Hepatocyte (in vitro differentiated cells): ENCODE measurements around the gene NDEL1.

Source experiments
- EZH2 ChIP-seq: fragments of 200-600 bp; sonication (generic); IDR thresholded peaks from 2 replicates; pipeline ENCODE4 v1.6.1; 2016; ENCODE audit warnings: antibody characterized with exemption, mild to moderate bottlenecking, borderline replicate concordance
- EZH2phosphoT487 ChIP-seq: fragments of 200-600 bp; sonication (generic); IDR thresholded peaks from one replicate; pipeline ENCODE4 v1.6.1; 2018; ENCODE audit warnings: antibody characterized with exemption, mild to moderate bottlenecking, low read depth, moderate library complexity; ENCODE audit not compliant: unreplicated experiment, severe bottlenecking
- TF ChIP-seq, protein P1 (sequence below): fragments of 200-600 bp; sonication (generic); IDR thresholded peaks from 2 replicates; pipeline ENCODE4 v1.5.1; 2016; ENCODE audit warnings: antibody characterized with exemption, mild to moderate bottlenecking; ENCODE audit not compliant: poor library complexity

DNA sequence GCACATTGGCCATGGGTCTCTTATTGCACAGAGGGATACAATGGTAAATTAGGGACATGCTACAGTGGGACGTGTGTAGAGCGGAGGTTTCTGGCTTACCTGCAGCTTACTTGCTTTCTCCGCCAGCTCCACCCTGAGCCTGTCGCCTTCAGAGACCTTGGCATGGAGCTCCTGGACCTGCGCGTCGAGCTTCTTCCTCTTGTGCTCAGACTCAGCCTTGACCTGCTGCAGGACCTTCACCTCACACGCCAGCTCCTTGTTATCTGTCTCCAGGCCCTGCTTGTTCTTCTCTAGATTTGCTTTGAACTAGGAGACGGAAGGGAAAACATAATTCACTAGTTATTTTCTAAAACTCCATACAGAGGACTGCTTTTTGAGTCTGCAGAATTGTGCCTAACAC is 63.5 kb downstream of the NDEL1 start:
- TF ChIP-seq EZH2 (no peak), EZH2phosphoT487 (no peak)
- TF ChIP-seq, protein P1, sequence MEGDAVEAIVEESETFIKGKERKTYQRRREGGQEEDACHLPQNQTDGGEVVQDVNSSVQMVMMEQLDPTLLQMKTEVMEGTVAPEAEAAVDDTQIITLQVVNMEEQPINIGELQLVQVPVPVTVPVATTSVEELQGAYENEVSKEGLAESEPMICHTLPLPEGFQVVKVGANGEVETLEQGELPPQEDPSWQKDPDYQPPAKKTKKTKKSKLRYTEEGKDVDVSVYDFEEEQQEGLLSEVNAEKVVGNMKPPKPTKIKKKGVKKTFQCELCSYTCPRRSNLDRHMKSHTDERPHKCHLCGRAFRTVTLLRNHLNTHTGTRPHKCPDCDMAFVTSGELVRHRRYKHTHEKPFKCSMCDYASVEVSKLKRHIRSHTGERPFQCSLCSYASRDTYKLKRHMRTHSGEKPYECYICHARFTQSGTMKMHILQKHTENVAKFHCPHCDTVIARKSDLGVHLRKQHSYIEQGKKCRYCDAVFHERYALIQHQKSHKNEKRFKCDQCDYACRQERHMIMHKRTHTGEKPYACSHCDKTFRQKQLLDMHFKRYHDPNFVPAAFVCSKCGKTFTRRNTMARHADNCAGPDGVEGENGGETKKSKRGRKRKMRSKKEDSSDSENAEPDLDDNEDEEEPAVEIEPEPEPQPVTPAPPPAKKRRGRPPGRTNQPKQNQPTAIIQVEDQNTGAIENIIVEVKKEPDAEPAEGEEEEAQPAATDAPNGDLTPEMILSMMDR: no peak
